DOHH2 (cell line): ENCODE measurements around the gene CCDC146.

ENCODE experiments used
- EZH2phosphoT487 ChIP-seq: fragments of 200-600 bp; sonication (generic); IDR thresholded peaks from 2 replicates; pipeline ENCODE4 v1.6.1; 2017; ENCODE audit warnings: borderline replicate concordance, mild to moderate bottlenecking, antibody characterized with exemption, low read length, moderate library complexity, mixed read lengths
- TF ChIP-seq, protein P1 (sequence below): fragments of 200-600 bp; sonication (generic); IDR thresholded peaks from one replicate; pipeline ENCODE4 v1.5.1; 2014; ENCODE audit warnings: antibody characterized with exemption, mild to moderate bottlenecking, low read depth, low read length; ENCODE audit not compliant: poor library complexity, severe bottlenecking

DNA sequence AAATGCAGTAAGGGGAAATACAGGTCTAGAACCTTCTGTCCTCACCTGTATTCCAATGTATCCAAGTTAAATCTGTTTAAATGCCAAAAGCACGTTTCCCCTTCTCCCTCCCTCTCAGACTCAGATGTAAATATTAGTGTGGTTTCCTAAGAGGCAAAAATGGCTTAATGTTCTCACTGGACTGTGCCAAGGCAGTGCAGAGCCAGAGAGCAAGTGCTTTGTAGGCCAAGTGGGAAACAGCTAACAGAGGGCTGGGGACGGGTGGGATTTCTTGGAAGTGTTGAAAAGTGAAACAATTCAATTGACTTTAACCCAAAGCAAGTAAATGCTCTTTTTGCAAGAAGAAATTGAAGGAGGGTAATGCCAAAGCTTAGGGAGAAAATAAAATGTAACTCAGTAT is 190.7 kb downstream of the CCDC146 start:
- TF ChIP-seq, protein P1, sequence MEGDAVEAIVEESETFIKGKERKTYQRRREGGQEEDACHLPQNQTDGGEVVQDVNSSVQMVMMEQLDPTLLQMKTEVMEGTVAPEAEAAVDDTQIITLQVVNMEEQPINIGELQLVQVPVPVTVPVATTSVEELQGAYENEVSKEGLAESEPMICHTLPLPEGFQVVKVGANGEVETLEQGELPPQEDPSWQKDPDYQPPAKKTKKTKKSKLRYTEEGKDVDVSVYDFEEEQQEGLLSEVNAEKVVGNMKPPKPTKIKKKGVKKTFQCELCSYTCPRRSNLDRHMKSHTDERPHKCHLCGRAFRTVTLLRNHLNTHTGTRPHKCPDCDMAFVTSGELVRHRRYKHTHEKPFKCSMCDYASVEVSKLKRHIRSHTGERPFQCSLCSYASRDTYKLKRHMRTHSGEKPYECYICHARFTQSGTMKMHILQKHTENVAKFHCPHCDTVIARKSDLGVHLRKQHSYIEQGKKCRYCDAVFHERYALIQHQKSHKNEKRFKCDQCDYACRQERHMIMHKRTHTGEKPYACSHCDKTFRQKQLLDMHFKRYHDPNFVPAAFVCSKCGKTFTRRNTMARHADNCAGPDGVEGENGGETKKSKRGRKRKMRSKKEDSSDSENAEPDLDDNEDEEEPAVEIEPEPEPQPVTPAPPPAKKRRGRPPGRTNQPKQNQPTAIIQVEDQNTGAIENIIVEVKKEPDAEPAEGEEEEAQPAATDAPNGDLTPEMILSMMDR = no peak
- TF ChIP-seq EZH2phosphoT487 = no peak
